NCI-H2107 treated with DMSO at 0.1 percent for 48 hours (cell line): ENCODE results near the gene NOD1.
A peak's percentile ranks its signal among the peaks of the same experiment; 100 is the strongest.
"Not testable (repeated sequence)": the region's sequence is repeated elsewhere in the genome, so short reads cannot be mapped to it uniquely, and the experiment has no call there.

ENCODE experiments used
- DNase-seq: peaks from one replicate; lab custom pipeline; 2025; ENCODE audit not compliant: unreplicated experiment; lab: John Stamatoyannopoulos, UW

The NOD1 gene

DNA sequence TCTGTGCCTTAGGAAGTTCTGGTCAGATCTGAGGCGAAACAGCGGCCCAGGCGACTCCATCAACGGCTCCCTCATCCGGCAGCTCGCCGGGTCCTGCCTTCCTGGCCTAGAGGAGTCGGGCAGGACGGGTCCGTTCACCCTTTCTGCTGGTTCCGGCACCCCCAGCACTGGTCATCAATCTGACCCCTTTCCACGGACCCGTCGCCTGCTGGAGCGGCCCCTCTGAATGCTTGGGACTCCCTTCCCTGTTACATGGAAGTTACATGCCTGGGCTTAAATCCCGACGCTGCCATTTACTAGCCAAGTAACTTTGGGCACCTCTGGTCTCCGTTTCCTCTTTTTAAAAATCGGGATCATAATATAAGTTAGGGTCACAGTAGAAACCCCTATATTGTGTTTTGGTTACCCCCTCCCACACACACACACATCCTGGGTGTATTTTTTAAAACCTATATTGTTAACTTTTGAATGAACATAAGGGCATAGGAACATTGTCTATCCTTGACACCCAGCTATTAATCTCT is 26.7 kb upstream of the NOD1 start:
- no peak for DNase-seq

DNA sequence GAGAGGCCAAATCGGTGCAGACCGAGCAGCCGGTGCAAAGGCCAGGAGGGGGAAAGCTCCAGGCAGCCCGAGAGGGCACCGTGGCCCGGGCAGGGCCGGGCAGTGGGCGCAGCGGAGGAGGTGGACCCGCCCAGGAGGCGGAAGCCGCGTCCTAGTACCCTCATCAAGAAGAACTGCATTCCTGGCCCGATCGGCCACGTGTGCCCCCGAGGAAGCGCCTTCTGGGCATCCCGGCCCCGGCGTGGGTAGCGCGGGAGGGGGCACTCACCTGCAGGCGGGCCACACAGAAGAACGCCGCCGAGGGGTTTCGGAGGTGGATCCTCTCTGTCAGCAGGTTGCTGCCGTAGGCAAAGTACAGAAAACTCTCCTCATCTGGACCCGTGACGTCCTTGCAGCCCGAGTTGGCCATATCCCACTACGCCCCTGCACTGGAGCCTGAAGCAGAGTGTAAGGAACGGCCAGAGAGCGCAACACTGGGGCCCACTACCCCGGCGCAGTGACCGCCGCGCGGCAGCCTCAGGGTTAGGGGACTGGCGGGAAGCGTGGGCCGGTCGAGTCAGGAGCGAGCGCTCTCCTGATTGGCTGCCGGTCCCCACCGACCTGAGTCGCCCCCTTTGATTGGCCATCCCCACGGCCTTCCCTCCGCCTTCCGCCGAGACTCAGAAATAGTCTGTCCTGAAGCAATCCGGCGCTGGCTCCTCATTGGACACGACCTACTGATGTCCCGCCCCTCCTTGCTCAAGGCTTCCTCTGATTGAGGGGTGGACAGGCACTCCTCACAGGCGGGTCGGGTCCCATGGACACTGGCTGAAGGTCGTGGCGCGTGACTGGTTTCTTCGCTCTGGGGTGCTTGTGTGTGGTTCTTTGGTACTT is 26.0 kb upstream of the NOD1 start, which contains the start of gene GGCT:
Gene GGCT (minus strand): TSS at position 529 of the 873 bp plus-strand sequence. CDS start 120 bp downstream, at position 409.
- DNase-seq = peak; percentile 98

DNA sequence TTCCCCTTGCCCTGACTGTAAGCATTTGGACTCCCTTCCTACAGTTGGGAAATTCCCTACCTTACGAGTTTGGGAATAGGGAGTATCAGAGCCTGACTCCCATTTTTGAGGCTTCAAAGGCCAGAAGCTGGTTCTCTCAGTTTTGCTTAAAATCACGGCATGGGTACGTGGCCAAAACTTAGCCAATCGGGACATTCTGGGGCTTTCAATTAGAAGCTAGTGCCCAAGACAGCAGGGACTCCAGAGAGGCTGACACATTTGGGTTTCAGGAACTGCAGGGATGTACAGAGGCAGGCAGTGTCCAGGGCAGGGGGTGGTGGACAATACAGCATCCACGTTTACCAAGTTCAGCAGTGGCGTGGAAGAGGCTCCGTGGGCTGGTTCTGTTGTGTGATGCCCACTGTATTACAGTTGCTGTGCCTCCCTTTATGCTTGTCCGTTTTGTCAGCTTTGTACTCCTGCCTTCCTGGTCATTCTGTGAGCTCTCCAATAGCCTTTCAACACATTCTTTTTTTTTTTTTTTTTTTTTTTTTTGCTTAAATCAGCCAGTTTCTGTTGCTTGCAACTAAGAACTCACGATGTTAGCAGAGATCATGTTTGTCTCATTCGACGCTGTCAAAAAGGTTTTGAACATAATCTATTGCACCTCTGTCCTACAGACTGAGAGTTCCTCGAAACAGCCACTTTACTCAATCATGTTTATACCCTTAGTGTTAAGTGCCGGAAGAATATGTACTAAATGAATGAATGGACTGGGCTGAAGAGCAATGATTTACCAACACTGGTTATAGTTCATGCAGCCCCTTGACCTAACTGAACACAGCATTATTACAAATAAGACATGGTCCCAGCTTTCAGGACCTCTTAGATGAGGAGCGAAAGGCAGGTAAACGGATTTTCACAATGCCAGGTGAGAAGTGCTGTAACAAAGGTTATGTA is 25.0 kb upstream of the NOD1 start:
- DNase-seq = no peak

DNA sequence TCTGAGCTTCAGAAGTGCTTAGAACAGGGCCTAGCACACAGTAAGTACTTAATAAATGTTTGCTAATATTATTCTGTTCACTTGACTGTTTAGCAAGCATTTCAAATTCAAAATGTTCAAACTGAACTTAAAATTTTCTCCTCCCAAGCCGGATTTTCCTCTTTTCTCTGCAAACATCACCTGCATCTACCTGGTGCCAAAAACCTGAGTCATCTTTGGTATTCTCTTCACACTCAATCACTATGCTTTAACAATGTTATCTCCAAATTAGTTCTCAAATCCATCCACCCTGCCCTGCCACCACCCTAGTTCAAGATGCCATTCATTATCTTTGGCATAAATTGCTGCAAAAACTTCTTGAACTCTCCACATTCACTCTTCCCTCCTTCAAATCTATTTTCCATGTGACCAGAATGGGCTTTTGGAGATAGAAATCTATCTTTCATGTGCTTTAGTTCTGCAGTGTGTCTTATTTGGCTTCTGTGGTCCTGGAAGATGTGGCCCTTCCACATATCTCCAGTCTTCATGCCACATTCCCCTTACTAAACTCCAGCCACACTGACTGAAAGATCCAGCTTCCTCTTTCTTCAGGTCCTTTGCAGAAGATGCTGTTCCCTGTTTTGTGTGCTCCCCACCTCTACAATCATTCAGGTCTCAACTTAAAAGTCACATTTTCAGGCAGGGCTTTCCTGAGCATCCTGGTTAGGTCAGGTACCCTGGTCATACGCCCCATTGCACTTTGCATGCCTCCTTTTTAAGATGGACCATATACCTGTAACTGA is 24.1 kb upstream of the NOD1 start:
- DNase-seq = no peak

DNA sequence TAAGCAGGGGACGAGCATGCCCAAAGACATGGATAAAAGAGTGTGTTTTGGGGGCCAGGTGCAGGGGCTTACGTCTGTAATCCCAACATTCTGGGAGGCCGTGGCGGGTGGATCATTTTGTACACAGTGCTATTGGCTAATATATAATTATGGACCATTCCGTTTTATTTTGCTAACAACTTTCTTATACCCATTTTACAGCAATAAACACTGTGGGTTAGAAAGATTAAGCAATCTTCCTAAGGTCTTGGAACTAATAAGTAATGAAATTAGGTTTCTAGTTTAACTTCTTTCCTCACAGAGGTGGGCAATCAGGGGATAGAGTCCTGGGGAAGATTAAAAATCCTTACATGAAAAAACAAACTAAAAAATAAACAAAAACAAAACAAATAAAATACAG is 22.7 kb upstream of the NOD1 start:
- DNase-seq = no peak

DNA sequence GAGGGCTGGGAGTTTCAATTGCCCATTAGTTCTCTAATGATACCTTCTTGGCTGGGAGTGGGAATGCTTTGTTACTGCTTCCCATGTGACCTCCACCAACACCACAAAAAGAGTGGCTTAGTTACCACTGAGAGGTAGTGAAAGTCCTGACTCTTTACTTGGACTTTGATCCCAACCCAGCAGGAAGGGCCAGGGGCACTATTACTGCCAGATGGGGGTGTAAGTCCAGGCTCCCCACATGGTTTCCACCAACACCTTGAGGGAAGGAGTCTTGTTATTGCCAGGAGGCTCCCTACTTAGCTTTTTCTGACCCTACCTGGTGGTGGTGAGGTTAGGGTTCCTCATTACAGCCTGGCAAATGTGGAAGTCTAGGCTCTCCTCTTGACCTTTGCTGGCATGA is 14.6 kb upstream of the NOD1 start:
- no peak for DNase-seq

DNA sequence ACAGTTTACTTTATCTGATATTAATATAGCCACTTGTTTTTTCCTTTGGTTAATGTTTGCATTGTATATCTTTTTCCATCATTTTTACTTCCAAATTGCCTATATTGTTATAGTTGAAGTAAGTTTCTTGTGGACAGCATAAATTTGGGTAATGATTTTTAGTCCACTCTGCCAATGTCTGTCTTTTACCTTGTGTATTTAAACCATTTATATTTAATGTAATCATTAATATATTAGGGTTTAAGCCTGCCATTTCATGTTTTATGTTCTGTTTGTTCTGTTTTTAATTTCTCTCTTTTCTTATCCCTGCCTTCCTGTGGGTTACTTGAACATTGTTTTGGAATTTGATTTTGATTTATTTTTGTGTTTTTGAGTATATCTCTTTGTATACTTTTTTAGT is 12.8 kb upstream of the NOD1 start:
- DNase-seq = no peak

DNA sequence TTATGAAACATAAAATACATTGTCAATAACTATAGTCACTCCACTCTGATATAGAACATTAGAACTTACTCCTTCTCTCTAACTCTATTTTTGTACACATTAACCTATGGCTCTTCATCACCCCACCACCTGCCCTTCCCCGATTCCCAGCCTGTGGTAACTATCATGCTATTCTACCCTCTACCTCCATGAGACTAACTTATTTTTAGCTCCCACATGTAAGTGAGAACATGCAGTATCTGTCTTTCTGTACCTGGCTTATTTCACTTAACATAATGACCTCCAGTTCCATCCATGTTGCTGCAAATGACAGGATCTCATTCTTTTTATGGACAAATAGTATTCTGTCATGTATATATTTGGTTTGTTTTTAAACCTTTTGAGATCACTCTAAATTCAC is 8.8 kb upstream of the NOD1 start:
- DNase-seq = no peak

DNA sequence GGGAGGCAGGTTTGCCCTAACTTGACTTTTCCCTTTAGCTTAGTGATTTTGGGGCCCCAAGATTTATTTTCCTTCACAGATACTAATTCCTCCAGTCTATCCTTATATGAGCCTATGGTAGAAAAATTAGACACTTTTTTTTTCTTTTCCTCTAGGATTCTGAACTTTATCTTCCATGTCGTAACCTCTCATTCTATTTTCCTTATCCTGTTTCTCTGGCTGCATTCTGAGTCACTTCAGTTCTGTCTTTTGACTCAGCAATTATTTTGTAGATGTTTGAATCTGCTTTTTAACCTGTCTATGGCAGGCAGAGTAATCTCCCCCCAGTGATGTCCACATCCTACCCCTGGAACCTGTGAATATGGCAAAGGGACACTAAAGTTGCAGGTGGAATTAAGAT is 7.1 kb upstream of the NOD1 start:
- no peak for DNase-seq

DNA sequence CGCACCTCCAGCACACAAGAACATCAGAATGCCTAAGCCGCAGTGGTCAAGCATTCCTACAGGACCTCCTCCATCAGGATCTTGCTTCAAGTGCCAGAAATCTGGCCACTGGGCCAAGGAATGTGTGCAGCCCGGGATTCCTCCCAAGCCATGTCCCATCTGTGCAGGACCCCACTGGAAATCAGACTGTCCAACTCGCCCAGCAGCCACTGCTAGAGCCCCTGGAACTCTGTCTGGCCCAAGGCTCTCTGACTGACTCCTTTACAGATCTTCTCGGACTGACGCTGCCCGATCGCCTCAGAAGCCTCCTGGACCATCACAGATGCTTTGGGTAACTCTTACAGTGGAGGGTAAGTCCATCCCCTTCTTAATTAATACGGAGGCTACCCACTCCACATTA is 2.8 kb upstream of the NOD1 start:
- DNase-seq = not testable (repeated sequence)

DNA sequence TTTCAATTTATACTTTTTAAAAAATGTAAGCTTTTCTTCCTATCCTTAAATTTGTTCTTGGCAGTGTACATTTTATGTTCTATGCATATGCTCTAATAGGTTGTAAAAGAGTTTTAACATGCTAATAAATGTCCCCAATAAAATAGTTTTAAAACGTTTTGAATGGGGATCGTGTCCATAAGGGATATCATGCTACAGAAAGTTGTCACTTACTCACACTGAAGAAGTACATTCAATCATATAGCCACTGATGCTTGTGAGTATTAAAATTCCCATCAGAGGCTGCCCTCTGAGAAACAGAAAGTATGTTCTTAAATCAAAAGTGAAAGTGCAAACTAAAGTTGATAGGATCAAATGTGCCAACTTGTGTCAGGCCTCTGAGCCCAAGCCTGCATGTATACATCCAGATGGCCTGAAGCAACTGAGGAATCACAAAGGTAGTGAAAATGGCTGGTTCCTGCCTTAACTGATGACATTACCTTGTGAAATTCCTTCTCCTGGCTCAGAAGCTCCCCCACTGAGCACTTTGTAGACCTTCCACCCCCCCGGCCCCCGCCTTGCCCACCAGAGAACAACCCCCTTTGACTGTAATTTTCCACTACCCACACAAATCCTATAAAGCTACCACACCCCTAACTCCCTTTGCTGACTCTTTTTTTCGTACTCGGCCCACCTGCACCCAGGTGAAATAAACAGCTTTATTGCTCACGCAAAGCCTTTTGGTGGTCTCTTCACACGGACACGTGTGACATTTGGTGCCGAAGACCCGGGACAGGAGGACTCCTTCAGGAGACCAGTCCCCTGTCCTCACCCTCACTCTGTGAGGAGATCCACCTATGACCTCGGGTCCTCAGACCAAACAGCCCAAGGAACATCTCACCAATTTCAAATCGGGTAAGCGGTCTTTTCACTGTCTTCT is 877 bp upstream of the NOD1 start:
- DNase-seq = peak; percentile 42

DNA sequence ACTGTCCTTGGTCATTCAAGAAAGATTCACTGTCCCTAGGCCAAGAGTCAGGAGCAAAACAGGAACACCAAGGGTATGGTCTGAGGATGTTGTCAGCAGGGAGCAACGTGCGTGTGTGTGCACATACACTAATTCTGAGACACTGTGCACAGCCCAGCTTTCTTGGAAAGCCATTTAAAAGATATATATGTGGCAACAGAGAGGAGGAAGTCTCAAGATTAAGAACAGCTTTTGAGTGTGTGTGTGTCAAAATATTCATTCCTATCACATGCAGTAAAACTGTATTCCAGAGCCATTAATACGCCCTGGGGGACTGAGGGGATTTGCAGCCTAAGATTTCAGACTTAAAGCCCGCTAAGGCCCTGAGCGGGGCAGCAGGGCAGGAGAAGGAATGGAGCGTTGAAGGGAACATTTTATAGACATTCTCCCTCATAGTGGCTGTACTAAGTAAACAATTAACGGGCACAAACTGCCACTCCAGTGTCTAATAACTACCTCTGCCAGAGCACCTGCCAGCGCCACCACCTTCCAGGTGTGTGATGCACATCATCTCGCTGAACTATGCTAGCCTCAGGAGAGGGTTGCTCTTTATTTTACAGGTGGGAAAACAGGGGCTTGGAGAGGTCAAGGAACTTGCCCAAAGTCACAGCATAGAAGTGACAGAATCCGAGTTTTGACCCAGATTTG is 2.0 kb downstream of the NOD1 start:
- peak; percentile 91 for DNase-seq

DNA sequence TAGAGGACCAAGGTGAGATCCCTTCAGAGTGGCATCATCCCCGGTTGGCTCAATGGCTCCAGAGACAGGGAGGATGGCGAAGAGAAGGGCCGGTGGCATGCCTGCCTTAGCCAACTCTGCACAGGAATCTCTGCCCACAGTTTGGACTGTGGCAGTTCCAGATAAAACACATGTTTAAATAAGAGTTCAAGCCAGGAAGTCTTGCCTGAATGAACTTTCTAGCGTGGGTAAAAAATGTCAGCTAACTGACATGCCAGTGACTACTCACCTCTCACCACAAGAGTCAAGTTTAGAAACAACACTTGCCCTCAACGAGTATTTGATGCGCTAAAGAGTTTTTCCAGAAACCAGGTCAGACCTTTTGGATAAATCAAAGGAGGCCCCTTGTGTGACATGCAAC is 3.0 kb downstream of the NOD1 start:
- DNase-seq = no peak

DNA sequence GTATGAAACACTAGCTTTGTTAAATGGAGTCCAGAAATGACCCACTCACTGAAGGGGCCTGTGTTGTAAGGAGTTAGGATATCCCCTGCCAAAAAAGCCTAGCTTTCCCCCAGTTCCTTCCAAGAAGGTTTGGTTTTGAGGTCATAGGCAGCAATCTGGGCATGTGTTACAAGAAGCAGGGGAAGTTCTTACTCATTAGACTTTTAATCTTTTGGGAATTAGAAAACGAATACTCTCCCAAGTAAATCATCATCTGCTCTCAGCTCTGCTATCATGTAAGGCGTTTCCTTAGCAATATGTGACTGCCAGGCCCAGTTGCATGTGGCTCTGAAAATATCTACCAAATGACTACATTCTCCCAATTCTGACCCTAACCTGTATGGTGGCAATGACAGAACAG is 3.7 kb downstream of the NOD1 start:
- DNase-seq = no peak

DNA sequence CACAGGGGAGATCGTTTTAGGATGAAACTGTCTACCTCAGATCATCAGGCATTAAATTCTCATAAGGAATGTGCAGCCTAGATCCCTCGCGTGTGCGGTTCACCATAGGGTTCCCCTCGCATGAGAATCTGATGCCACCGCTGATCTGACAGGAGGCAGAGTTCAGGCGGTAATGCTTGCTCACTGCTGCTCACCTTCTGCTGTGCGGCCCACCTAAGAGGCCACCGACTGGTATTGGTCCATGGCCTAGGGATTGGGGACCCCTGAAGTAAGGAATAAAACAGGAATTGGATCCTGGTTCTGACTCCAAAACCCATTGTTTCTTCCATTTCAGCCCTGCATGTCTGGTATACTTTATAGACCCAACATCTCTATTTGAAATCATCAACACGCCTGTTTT is 4.1 kb downstream of the NOD1 start:
- DNase-seq = no peak

DNA sequence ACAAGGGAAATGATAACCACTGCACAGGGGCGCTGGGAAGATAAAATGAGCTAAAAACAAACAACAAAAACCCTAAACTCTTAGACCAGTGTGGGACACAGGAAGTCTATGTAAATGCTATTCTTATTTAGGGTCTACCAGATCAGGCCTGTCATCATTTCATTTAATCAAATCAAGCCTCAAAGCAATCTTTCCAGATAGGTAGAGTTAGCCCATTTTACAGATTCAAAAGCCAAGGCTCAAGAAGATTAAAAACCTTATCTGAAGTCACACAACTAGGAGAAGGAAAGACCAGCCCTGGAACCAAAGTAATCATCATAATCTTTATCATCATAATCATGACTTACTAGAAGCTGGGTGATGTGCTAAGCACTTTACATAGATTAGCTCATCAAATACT is 4.7 kb downstream of the NOD1 start:
- DNase-seq = no peak

DNA sequence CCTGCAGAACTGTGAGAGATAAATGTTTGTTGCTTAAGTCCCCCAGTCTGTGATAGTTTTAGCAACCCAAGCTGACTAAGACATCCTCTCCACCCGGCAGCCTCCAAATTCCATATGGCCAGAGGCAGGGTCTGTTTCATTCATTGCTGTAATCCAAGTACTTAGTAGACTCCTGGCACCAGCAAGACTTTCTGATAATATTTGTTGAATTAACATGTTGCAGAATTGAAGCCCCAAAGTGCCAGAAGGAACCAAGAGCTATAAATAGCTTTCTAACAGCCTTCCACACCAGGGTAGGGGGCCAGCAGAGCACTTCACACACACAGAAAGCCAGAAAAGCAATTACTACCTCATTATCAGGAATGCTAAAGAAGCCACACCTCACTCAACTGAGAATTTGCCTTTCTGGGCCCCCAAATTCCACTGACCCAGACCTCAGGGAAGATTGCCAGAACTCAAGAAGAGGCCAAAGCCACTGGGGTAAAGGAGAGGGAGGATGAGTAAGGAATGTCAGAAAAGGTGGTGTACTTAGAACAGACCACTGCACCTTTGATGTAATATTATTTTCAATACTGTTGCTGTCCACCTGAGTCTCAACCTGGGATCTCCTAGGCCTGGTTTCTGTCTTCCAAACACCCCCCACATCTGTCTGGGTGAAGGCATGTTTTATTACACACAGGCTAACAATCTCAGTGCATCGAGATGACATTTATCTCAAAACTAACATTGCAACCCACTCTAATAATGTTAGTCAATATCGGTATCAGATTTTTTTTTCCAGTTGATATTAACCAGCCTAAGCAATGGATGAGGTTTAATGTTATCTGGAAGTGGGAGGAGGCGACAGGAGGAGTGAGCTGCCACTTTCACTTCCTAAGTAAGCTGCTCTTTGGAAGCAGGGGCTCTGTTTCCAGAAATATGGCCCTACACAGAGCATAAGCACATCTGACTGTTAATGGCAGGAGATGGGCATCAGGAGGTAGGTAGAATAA is 5.5 kb downstream of the NOD1 start:
- DNase-seq = no peak
